K562 (cell line): Measurements from ENCODE around the gene RALY. TPM values are rescaled to one million over a fixed set of nuclear protein-coding genes. Genes with fewer than 3 reads are reported as not detected.

Source experiments
- ATAC-seq: fragments of 200-7000 bp; cut with Tn5 transposase; 3 replicates; pipeline ENCODE4 v1.9.1; 2020; ENCODE audit warnings: moderate library complexity
- BruUV-seq: library from RNA; stranded (reverse); fragments of 400-500 nt; replicated peaks from 2 replicates; lab custom pipeline; 2021; lab: Mats Ljungman, UMichigan
- CTCF ChIA-PET: fragments of 300-600 bp; formaldehyde crosslinking; extraction: SDS; loops from one replicate; lab custom pipeline; 2021; ENCODE audit warnings: low intra/inter-chr PET ratio; lab: Yijun Ruan, JAX
- POLR2A ChIA-PET: fragments of 300-600, 350-650 bp; sonication (Branson Sonifier 250); formaldehyde crosslinking; extraction: SDS; loops from one replicate; lab custom pipeline; 2021; ENCODE audit warnings: antibody characterized with exemption, inconsistent platforms; lab: Yijun Ruan, JAX
- DNase-seq, 4 experiments: peaks; one replicate each; pipeline versions ENCODE4 v3.0.0 to v3.0.0-alpha.2; 2011 to 2018; ENCODE audit warnings: low spot score in 3 of 4, mixed read lengths in 3 of 4; ENCODE audit errors: extremely low read depth in 1 of 4
- FAIRE-seq: peaks from 2 replicates; lab custom pipeline; 2011; peaks lifted over from hg19 to GRCh38; lab: Jason Lieb, UNC
- H2AFZ ChIP-seq: 2 replicates; pipeline ENCODE4 v1.6.0; 2011; ENCODE audit warnings: low read depth, low read length, control low read depth, inconsistent platforms
- H3K27ac ChIP-seq: fragments of 200-600 bp; 3 replicates; pipeline ENCODE4 v1.8.0; 2011; ENCODE audit warnings: low read depth, mild to moderate bottlenecking, control low read depth, inconsistent platforms, low read length, moderate library complexity, mixed read lengths; ENCODE audit errors: extremely low read depth
- H3K27me3 ChIP-seq, 2 experiments: fragments of 300-600 bp in 1 of 2; 2 replicates in 1 of 2; 3 replicates in 1 of 2; pipeline versions ENCODE4 v1.6.0 to v1.8.0; 2011; ENCODE audit warnings: inconsistent platforms in 2 of 2, low read length in 2 of 2, mild to moderate bottlenecking in 1 of 2, mixed read lengths in 1 of 2, moderate library complexity in 1 of 2; ENCODE audit not compliant: control insufficient read depth in 2 of 2, insufficient read depth in 2 of 2
- H3K36me3 ChIP-seq: fragments of 300-600 bp; 3 replicates; pipeline ENCODE4 v1.8.0; 2011; ENCODE audit warnings: mild to moderate bottlenecking, low read length, inconsistent platforms; ENCODE audit not compliant: control insufficient read depth, insufficient read depth
- H3K4me1 ChIP-seq, 2 experiments: fragments of 200-600 bp in 1 of 2; replicated peaks in 1 of 2; 2 replicates in 1 of 2; 3 replicates in 1 of 2; pipeline versions ENCODE4 v1.5.1 to v1.8.0; 2011; ENCODE audit warnings: inconsistent platforms in 2 of 2, low read length in 2 of 2, mild to moderate bottlenecking in 1 of 2, mixed read lengths in 1 of 2, moderate library complexity in 1 of 2; ENCODE audit not compliant: control insufficient read depth in 2 of 2, insufficient read depth in 2 of 2
- H3K4me2 ChIP-seq: 2 replicates; pipeline ENCODE4 v1.6.1; 2011; ENCODE audit warnings: low read length, control low read depth, inconsistent platforms, mixed read lengths; ENCODE audit not compliant: insufficient read depth
- H3K4me3 ChIP-seq: fragments of 200-600 bp; sonication (generic), shearing (Covaris generic); 2 replicates; pipeline ENCODE4 v1.5.1; 2016; ENCODE audit warnings: control low read depth, inconsistent platforms
- H3K79me2 ChIP-seq: fragments of 200-600 bp; 3 replicates; pipeline ENCODE4 v1.8.0; 2011; ENCODE audit warnings: low read length, inconsistent platforms; ENCODE audit not compliant: control insufficient read depth, insufficient read depth
- H3K9ac ChIP-seq, 2 experiments: 2 replicates each; pipeline versions ENCODE4 v1.6.0 to v1.6.1; 2011; ENCODE audit warnings: low read depth in 2 of 2, low read length in 2 of 2, control low read depth in 1 of 2, inconsistent platforms in 1 of 2, mild to moderate bottlenecking in 1 of 2, mixed read lengths in 1 of 2; ENCODE audit not compliant: insufficient read depth in 1 of 2
- H3K9me1 ChIP-seq: one replicate; pipeline ENCODE4 v1.6.0; 2011; ENCODE audit warnings: inconsistent platforms, mild to moderate bottlenecking, low read length, moderate library complexity; ENCODE audit not compliant: control insufficient read depth, insufficient read depth
- H3K9me3 ChIP-seq: replicated peaks from 2 replicates; pipeline ENCODE4 v1.5.1; 2011; ENCODE audit warnings: low read depth, low read length, inconsistent platforms; ENCODE audit not compliant: control insufficient read depth, insufficient read depth
- H4K20me1 ChIP-seq: replicated peaks from 2 replicates; pipeline ENCODE4 v1.6.1; 2011; ENCODE audit warnings: low read length, inconsistent platforms, mixed read lengths; ENCODE audit not compliant: control insufficient read depth, insufficient read depth
- CREB1 ChIP-seq, 2 experiments: sonication (generic) in 1 of 2; formaldehyde crosslinking in 1 of 2; IDR thresholded peaks; 2 replicates each; pipeline versions ENCODE4 v1.6.1 to v1.8.0; 2012 to 2022; ENCODE audit warnings: inconsistent platforms in 1 of 2, mild to moderate bottlenecking in 1 of 2, missing genetic modification reagents in 1 of 2, moderate library complexity in 1 of 2
- FOXM1 ChIP-seq, 2 experiments: fragments of 450-650 bp in 1 of 2; sonication (generic) in 1 of 2; formaldehyde crosslinking in 1 of 2; IDR thresholded peaks; 2 replicates each; pipeline versions ENCODE4 v1.6.1 to v1.9.0; 2017 to 2022; ENCODE audit warnings: low read depth in 2 of 2, mild to moderate bottlenecking in 2 of 2, missing genetic modification reagents in 1 of 2, moderate library complexity in 1 of 2
- HOMEZ ChIP-seq: fragments of 250-450 bp; sonication (Bioruptor Pico); IDR thresholded peaks from 2 replicates; pipeline ENCODE4 v1.4.0; 2020; ENCODE audit warnings: mild to moderate bottlenecking, moderate library complexity
- KLF10 ChIP-seq: fragments of 250-450 bp; sonication (Bioruptor Pico); IDR thresholded peaks from 2 replicates; pipeline ENCODE4 v1.6.1; 2021; ENCODE audit warnings: matching md5 sums
- RERE ChIP-seq: sonication (generic); formaldehyde crosslinking; IDR thresholded peaks from 2 replicates; pipeline ENCODE4 v1.8.0; 2023; ENCODE audit warnings: missing genetic modification reagents, mild to moderate bottlenecking, borderline replicate concordance
- SAFB ChIP-seq: fragments of 200-400 bp; formaldehyde crosslinking; IDR thresholded peaks from 2 replicates; pipeline ENCODE4 v1.6.1; 2017; ENCODE audit warnings: low read depth, low read length, borderline replicate concordance
- STAT5A ChIP-seq: IDR thresholded peaks from 2 replicates; pipeline ENCODE4 v1.6.1; 2012; ENCODE audit warnings: low read length, inconsistent platforms, borderline replicate concordance
- ZC3H8 ChIP-seq: fragments of 450-650 bp; IDR thresholded peaks from 2 replicates; pipeline ENCODE4 v1.6.1; 2017
- ZKSCAN8 ChIP-seq: fragments of 200-800 bp; sonication (Bioruptor generic); IDR thresholded peaks from 2 replicates; pipeline ENCODE4 v1.6.1; 2016; ENCODE audit warnings: missing genetic modification characterization, missing compliant biosample characterization
- ZNF77 ChIP-seq: fragments of 250-450 bp; sonication (Bioruptor Pico); IDR thresholded peaks from 2 replicates; pipeline ENCODE4 v1.5.0; 2020
- WGBS: fragments of 100-300 bp; shearing (Covaris generic); methylation state at CpG from one replicate; pipeline ENCODE4 v1.1.6; 2016; ENCODE audit warnings: low coverage, mixed read lengths; ENCODE audit not compliant: insufficient coverage; ENCODE audit errors: missing lambda C conversion rate; 5-methylcytosine and 5-hydroxymethylcytosine counted together
- in situ Hi-C: fragments of 300-500 bp; cut with MboI; formaldehyde crosslinking; loops from 4 replicates; pipeline ENCODE4 v1.15.0; 2018; ENCODE audit warnings: inconsistent platforms, mixed read lengths
- intact Hi-C: fragments of 100-400 bp; cut with micrococcal nuclease; formaldehyde crosslinking; loops from 2 replicates; pipeline ENCODE4 v1.14.2; 2022
- polyA plus RNA-seq, 8 experiments: library from polyadenylated mRNA; depleted of rRNA in 4 of 8; stranded (reverse) in 5 of 8; unstranded in 3 of 8; fragments of >200 nt; fragmentation: Nextera tagmentation in 2 of 8; fragmentation: Illumina TruSeq in 1 of 8; extraction: Ambion mirVana in 2 of 8; extraction: Trizol in 1 of 8; gene quantifications; 2 replicates each; pipeline versions ENCODE4 v1.2.1 to v1.2.3, GENCODE V29; 2011 to 2014; ENCODE audit warnings: inconsistent platforms in 1 of 8, missing spikeins in 1 of 8
- total RNA-seq, 7 experiments: library from RNA; depleted of rRNA in 6 of 7; stranded (reverse); fragments of >200 nt in 6 of 7; fragmentation: Illumina TruSeq in 2 of 7; extraction: Trizol in 2 of 7; gene quantifications; 2 replicates each; pipeline versions ENCODE4 v1.2.1 to v1.2.3, GENCODE V29; 2011 to 2021; ENCODE audit warnings: low replicate concordance in 1 of 7
- TF ChIP-seq, protein P1 (sequence below): fragments of 450-650 bp; conservative IDR thresholded peaks from 2 replicates; pipeline ENCODE4 v1.6.1; 2016; ENCODE audit warnings: missing genetic modification characterization, low read depth, mild to moderate bottlenecking, missing compliant biosample characterization, moderate library complexity

The RALY gene
- total and polyA plus RNA-seq, 9 of the 15 experiments (the other 6 are each of a cell fraction or from before 2014, with no cell fraction given): 0.80 to 207 (median 128) TPM

DNA sequence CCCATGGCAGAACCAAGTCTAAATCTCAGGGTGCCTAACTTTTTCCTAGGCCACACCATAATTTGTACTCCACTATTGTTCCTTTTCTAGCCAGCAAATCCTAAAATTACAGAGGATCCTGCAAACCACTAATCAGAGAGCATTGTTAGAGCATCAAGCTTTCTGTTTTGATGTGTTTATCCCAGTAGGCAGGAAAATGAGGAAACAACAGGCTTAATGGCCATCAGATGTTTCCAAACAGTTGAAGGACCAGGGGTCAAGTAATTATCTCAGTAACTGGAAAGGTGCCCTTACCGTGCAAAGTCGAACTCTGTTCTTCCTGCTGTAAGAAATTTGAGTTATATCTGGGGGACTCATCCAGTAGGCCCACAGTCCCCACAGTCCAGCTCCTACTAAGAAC, 58.7 kb downstream of the RALY start:
- H3K36me3 ChIP-seq: peaks cover 3% of the 10 kb centered on the region; the same call in 1 of the 3 replicates
- no peak overlapping the region for H3K4me2 ChIP-seq
- H3K9me3 ChIP-seq: no peaks in the 10 kb centered on the region
- peaks cover 6% of the 10 kb centered on the region for H3K9me1 ChIP-seq
- peaks cover 65% of the 10 kb centered on the region for H3K79me2 ChIP-seq
- in situ Hi-C loops: no loop called here
- FAIRE-seq (no peak), ATAC-seq (no peak), DNase-seq (no peak)
- intact Hi-C loops: no loop called here
- ChIA-PET CTCF (no interaction called here), POLR2A (interaction anchor here (0.6 kb wide), 1 partner anchor 60 kb away, joined by 4 read pairs; no protein-coding TSS in a partner anchor)
- no peaks in the 10 kb centered on the region for H3K27me3 ChIP-seq
- H4K20me1 ChIP-seq: peaks cover 21% of the 10 kb centered on the region
- H3K4me3 ChIP-seq: no peak overlapping the region
- WGBS: 75% methylated on average over 2 of the region's 2 CpGs
- H3K27ac ChIP-seq: no peak overlapping the region
- H2AFZ ChIP-seq: no peak overlapping the region
- H3K4me1 ChIP-seq: peaks cover 0 to 6% of the 10 kb centered on the region in 2 experiments; a peak in 2 of 5 replicates
- no peak overlapping the region for H3K9ac ChIP-seq
- no TSS peak for BruUV-seq
- TF ChIP-seq, protein P1, sequence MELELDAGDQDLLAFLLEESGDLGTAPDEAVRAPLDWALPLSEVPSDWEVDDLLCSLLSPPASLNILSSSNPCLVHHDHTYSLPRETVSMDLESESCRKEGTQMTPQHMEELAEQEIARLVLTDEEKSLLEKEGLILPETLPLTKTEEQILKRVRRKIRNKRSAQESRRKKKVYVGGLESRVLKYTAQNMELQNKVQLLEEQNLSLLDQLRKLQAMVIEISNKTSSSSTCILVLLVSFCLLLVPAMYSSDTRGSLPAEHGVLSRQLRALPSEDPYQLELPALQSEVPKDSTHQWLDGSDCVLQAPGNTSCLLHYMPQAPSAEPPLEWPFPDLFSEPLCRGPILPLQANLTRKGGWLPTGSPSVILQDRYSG (tag): no peak
- no peak for TF ChIP-seq KLF10 (CRISPR knock-in tag)
- no peak for TF ChIP-seq SAFB
- TF ChIP-seq CREB1 (IDR thresholded peaks at IDR 0.05): no peak
- no peak for TF ChIP-seq CREB1 (CRISPR knock-in tag; IDR thresholded peaks at IDR 0.05)
- no peak for TF ChIP-seq ZC3H8
- TF ChIP-seq FOXM1 (IDR thresholded peaks at IDR 0.05; ENCODE audit: low read depth): no peak
- TF ChIP-seq FOXM1 (CRISPR knock-in tag; IDR thresholded peaks at IDR 0.05; ENCODE audit: low read depth): no peak
- TF ChIP-seq RERE (CRISPR knock-in tag): no peak
- TF ChIP-seq STAT5A: no peak
- TF ChIP-seq HOMEZ (CRISPR knock-in tag): no peak
- no peak for TF ChIP-seq ZNF77 (CRISPR knock-in tag)
- no peak for TF ChIP-seq ZKSCAN8 (CRISPR knock-in tag)
